ENCODE measurements around the gene MIPEP. TPM values are rescaled to one million over a fixed set of nuclear protein-coding genes. Genes with fewer than 3 reads are reported as not detected.

Gene MIPEP
- total RNA-seq = 10 to 100 TPM; 12.1 to 25.7 (median 19.5) TPM

- 1% methylated on average over 18 to 29 of the region's 75 CpGs for WGBS, 2 donors
- Histone ChIP-seq H3K27me3 (no peaks in the 10 kb centered on the region), H3K9me3 (no peaks in the 10 kb centered on the region), H3K36me3 (peaks cover 0 to 20% (median 0%) of the 10 kb centered on the region in 3 donors), H3K4me1 (peaks cover 5 to 22% (median 7%) of the 10 kb centered on the region in 3 donors), H3K4me3 (peak within 1 kb of the TSS; percentile 74 to 100 (median 94)), H3K27ac (peak within 1 kb of the TSS; percentile 88 to 95 (median 94))
- intact Hi-C loops (cut with DNase I) = no loop called here
- peak; percentile 61 for DNase-seq
- TF ChIP-seq CTCF (IDR thresholded peaks at IDR 0.05) (peak; percentile 62 to 81 (median 68)), POLR2A (IDR thresholded peaks at IDR 0.05) (peak in 3 of 4 donors; percentile 64 to 83 (median 71))
These were observed at the start of gene MIPEP for GRCh38 chr13:23888658-23889614. Gene MIPEP, minus strand, starts transcription at chr13:23889400. Its CDS starts 80 bp downstream, at chr13:23889320.

GRCh38 chr13:23934520-23934919 is 45.3 kb upstream of the MIPEP start:
- no peak overlapping the region for H3K4me3 ChIP-seq
- H3K4me1 ChIP-seq = no peaks in the 10 kb centered on the region
- TF ChIP-seq CTCF (IDR thresholded peaks at IDR 0.05) (no peak), POLR2A (IDR thresholded peaks at IDR 0.05) (no peak)
- peaks cover 0 to 5% (median 0%) of the 10 kb centered on the region in 4 donors for H3K27me3 ChIP-seq
- intact Hi-C loops (cut with DNase I) = no loop called here
- WGBS, 2 donors = 78 to 85% methylated on average over 2 of the region's 2 CpGs
- no peaks in the 10 kb centered on the region for H3K9me3 ChIP-seq
- H3K27ac ChIP-seq = no peak overlapping the region
- H3K36me3 ChIP-seq = no peaks in the 10 kb centered on the region
- no peak for DNase-seq

- WGBS, 2 donors = 86 to 100% methylated on average over 2 of the region's 2 CpGs
- DNase-seq = no peak
- no peaks in the 10 kb centered on the region for H3K9me3 ChIP-seq
- H3K27me3 ChIP-seq = no peaks in the 10 kb centered on the region
- H3K4me3 ChIP-seq = no peak overlapping the region
- no peak overlapping the region for H3K27ac ChIP-seq
- intact Hi-C loops (cut with DNase I) = loop anchor here (10.0 kb wide), 1 partner anchor 296 kb away; no protein-coding TSS in a partner anchor
- H3K4me1 ChIP-seq = no peaks in the 10 kb centered on the region
- no peak for TF ChIP-seq POLR2A (IDR thresholded peaks at IDR 0.05)
- TF ChIP-seq CTCF (IDR thresholded peaks at IDR 0.05) = no peak
- no peaks in the 10 kb centered on the region for H3K36me3 ChIP-seq
These were observed 39.8 kb upstream of the MIPEP start for GRCh38 chr13:23928985-23929384.

- Histone ChIP-seq H3K4me3 (no peak overlapping the region), H3K27ac (no peak overlapping the region), H3K36me3 (no peaks in the 10 kb centered on the region), H3K27me3 (no peaks in the 10 kb centered on the region), H3K9me3 (no peaks in the 10 kb centered on the region), H3K4me1 (no peaks in the 10 kb centered on the region)
- DNase-seq = no peak
- intact Hi-C loops (cut with DNase I) = loop anchor here (10.0 kb wide), 1 partner anchor 302 kb away; no protein-coding TSS in a partner anchor
- TF ChIP-seq CTCF (IDR thresholded peaks at IDR 0.05) (no peak), POLR2A (IDR thresholded peaks at IDR 0.05) (no peak)
- 33 to 44% methylated on average over 1 of the region's 1 CpG for WGBS, 2 donors
These were observed 33.8 kb upstream of the MIPEP start for GRCh38 chr13:23923031-23923430.

Data from esophagus squamous epithelium (tissue), 5 donors.